Activated naive CD4-positive, alpha-beta T cell treated with anti-CD3 and anti-CD28 coated beads, Interleukin-2, amount 10 ng/mL, durations not matched to agents 7 days and 5 days (primary cell): ENCODE measurements around the gene EAF2.

Experiments
- CTCF ChIA-PET: fragments of 350-600 bp; sonication (Branson Sonifier 250); formaldehyde crosslinking; loops from one replicate; lab custom pipeline; 2021; ENCODE audit warnings: antibody characterized with exemption; lab: Charles Lee
- DNase-seq: peaks from one replicate; pipeline ENCODE4 v3.0.0-alpha.2; 2020
- H3K27ac Mint-ChIP-seq: one replicate; pipeline ENCODE4 v1.8.0; 2021; ENCODE audit warnings: mild to moderate bottlenecking, moderate library complexity, mixed read lengths
- H3K27me3 Mint-ChIP-seq: one replicate; pipeline ENCODE4 v1.8.0; 2021; ENCODE audit warnings: mild to moderate bottlenecking, mixed read lengths
- H3K36me3 Mint-ChIP-seq: one replicate; pipeline ENCODE4 v1.8.0; 2021; ENCODE audit warnings: mixed read lengths
- H3K4me1 Mint-ChIP-seq: one replicate; pipeline ENCODE4 v1.8.0; 2021; ENCODE audit warnings: mixed read lengths
- H3K4me3 Mint-ChIP-seq: one replicate; pipeline ENCODE4 v1.8.0; 2021; ENCODE audit warnings: mild to moderate bottlenecking, moderate library complexity, mixed read lengths
- H3K9me3 Mint-ChIP-seq: one replicate; pipeline ENCODE4 v1.8.0; 2021; ENCODE audit warnings: mixed read lengths

EAF2 gene

DNA sequence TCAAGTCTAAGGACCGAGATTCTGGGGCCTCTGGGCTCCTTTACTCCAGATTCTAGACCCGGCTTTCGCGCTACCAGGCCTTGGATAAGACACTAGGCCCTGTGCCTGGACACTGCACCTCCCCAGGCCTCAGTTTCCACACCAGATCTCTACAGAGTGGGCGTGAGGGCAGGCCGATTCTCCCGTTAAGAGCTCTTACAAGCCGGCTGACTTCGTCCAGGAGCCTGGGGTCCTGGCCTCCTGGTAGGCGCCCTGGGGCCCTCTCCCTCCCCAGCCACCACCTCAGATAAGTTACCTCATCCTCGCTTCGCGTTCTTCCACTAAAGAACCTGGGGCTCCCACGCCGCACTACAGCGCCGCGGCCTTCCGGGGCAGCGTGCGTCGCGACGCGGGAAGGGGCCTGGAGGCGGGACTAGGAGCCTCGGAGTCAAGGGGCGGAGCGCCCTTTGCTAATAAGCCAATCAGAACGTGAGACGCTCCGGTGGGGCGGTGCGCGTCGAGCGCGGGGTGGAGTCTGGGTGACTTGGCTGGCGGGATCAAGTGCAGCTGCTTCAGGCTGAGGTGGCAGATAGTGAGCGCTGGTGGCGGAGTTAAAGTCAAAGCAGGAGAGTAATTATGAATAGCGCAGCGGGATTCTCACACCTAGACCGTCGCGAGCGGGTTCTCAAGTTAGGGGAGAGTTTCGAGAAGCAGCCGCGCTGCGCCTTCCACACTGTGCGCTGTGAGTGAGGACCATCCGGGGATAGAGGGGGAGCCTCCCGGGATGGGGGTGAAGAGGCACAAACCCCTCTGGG lies at the start of gene EAF2, which contains the start of gene IQCB1:
Gene EAF2 (plus strand): TSS at position 539 of the 794 bp plus-strand sequence. CDS start 77 bp downstream, at position 616.
Gene IQCB1 (minus strand): TSS at position 390 of the 794 bp plus-strand sequence. CDS start 6,100 bp downstream, outside the sequence.
- CTCF ChIA-PET = interaction anchor here (0.9 kb wide), 1 partner anchor 266 kb away, joined by 4 read pairs; no protein-coding TSS in a partner anchor
- no peaks in the 10 kb centered on the region for H3K27me3 Mint-ChIP-seq
- H3K9me3 Mint-ChIP-seq = no peaks in the 10 kb centered on the region
- peaks cover 47% of the 10 kb centered on the region for H3K4me1 Mint-ChIP-seq
- DNase-seq = peak; percentile 96
- H3K4me3 Mint-ChIP-seq = peak within 1 kb of the TSS; percentile 91
- peaks cover 28% of the 10 kb centered on the region for H3K36me3 Mint-ChIP-seq
- peak within 1 kb of the TSS; percentile 93 for H3K27ac Mint-ChIP-seq

DNA sequence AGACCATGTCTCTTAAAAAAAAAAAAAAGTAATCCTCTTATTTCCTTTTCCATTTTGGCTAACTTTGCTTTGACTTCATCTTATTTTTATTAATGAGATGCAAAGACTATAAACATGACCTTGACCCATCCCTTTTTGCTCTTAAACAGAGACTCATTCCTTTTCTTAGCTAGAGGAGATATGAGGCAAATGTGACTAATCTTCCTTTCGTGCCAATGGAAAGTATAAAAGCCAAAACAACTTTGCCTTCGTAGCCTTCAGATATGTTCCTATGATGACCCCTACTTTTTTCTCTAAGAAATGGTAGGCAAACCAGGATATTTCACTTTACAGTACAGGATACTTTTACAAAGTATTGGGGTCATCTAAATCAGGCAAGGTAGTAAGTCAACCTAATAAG lies 48.5 kb upstream of the EAF2 start:
- Mint-ChIP-seq H3K9me3 (no peaks in the 10 kb centered on the region), H3K4me1 (no peaks in the 10 kb centered on the region), H3K27ac (no peak overlapping the region), H3K27me3 (no peaks in the 10 kb centered on the region), H3K4me3 (no peak overlapping the region), H3K36me3 (peaks cover 50% of the 10 kb centered on the region)
- CTCF ChIA-PET = interaction anchor here (0.6 kb wide), 1 partner anchor 95 kb away, joined by 3 read pairs; no protein-coding TSS in a partner anchor
- no peak for DNase-seq

DNA sequence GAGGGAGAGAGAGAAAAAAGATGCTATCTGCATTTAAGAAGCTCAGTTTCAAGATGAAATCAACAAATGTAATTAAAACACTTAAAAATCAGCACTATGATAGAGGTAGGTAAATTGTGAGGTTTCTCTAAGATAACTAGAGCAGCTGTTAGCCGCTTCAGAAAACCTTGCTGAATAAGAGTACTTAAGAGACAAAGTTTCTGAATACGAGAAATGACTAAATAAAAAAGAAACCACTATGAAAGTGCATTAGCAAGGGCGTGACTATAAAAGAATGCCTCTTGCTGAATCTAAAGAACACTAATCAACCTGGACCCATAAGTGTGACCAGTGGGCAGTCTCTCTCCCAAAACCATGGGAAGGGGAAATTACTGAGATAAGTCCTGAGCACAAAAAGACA lies 41.9 kb upstream of the EAF2 start:
- H3K27me3 Mint-ChIP-seq = no peaks in the 10 kb centered on the region
- no peak overlapping the region for H3K27ac Mint-ChIP-seq
- H3K9me3 Mint-ChIP-seq = no peaks in the 10 kb centered on the region
- H3K4me3 Mint-ChIP-seq = no peak overlapping the region
- no peak for DNase-seq
- no peaks in the 10 kb centered on the region for H3K4me1 Mint-ChIP-seq
- CTCF ChIA-PET = no interaction called here
- H3K36me3 Mint-ChIP-seq = peaks cover 47% of the 10 kb centered on the region

DNA sequence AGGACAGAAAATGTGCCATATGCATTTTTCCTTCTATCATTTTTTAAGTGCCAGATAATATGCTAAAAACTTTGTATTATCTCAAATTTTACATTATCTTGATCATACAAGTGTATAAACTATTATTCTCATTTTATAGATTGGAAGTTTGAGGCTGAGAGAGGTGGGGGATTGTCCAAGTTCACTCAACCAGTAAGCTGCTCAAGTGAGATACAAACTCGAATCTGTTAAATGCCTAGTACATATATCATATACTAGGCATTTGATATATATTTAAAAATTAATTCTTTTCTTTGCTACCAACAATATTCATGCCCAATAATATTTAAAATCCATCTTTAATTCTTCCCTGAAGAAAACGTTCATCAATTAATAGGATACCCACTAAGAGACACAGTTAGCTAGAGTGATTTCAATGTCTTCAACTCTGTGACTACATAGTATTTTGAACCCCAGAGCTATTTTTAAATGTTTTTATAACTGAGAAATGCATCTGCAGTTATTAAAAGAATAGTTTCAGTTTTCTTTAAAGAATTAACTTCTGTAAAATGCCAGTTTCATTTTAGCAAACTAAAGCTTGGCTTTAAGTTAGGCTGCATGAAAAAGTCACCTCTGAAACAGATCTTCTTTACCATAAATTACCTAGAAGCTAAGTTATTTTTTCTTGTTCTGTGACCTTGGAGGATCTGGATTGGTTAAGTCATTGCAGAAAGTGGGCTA lies 40.6 kb upstream of the EAF2 start:
- no peak overlapping the region for H3K27ac Mint-ChIP-seq
- no peak overlapping the region for H3K4me3 Mint-ChIP-seq
- DNase-seq = no peak
- CTCF ChIA-PET = no interaction called here
- H3K4me1 Mint-ChIP-seq = no peaks in the 10 kb centered on the region
- no peaks in the 10 kb centered on the region for H3K9me3 Mint-ChIP-seq
- H3K27me3 Mint-ChIP-seq = no peaks in the 10 kb centered on the region
- H3K36me3 Mint-ChIP-seq = peaks cover 34% of the 10 kb centered on the region

DNA sequence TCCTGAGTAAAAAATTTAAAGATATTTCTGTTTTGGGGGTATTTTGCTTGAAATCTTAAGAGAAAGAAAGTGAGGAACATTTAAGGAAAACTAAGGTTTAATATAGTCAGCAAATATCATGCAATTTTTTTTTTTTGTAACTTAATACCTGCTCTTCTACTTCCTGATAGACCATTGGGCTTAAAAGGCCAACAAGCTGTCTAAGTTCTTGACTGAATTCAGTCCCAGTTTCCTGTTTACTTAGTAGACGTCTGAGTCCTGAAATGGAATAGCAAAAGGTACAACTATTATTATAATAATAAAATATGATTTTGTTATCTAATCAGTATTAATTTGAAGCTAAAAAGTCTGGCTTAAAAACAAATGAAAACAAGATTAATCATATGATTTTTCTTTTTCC lies 38.0 kb upstream of the EAF2 start:
- Mint-ChIP-seq H3K27me3 (no peaks in the 10 kb centered on the region), H3K9me3 (no peaks in the 10 kb centered on the region), H3K27ac (no peak overlapping the region), H3K36me3 (peaks cover 30% of the 10 kb centered on the region), H3K4me3 (no peak overlapping the region), H3K4me1 (no peaks in the 10 kb centered on the region)
- CTCF ChIA-PET = no interaction called here
- no peak for DNase-seq

DNA sequence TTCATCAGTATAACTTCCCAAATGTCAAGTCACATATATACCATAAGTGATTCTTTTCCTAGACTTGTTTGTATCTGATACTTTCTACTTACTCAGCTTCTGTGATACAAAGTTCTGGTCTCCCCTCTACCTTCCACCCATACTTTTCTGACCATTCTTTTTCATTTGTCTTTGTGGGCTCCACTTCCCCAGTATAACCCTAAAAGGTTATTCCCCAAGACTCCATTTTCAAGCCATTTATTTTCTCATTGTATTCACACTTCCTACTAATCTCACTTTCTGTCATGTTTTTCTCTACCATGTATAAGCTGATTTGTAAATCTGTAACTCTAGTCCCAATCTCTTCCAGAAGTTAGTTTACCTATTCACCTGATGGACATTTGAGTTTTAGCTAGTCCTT lies 34.1 kb upstream of the EAF2 start:
- H3K36me3 Mint-ChIP-seq = peaks cover 31% of the 10 kb centered on the region

DNA sequence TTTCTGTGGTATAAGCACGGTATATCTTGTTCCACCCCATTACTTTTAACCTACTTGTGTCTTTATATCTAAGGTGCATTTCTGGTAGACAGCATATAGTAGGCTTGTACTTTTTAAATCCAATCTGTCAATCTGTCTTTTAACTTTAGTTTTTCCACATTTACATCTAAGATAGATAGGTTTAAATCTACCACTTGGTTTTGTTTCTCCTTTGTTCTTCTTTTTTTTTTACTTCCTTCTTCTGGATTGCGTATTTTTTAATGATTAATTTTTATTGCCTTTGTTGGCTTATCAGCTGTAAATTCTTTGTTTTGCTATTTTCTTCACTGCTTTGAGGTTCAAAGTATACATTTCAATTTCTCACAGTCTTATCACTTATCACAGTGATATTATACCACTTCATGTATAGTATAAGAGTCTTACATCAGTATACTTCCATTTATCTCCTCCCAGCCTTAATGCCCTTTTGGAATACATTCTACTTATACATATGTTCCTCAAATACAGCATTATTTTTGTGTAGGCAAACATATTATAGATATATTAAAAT lies 31.2 kb upstream of the EAF2 start:
- no peaks in the 10 kb centered on the region for H3K9me3 Mint-ChIP-seq
- no peaks in the 10 kb centered on the region for H3K4me1 Mint-ChIP-seq
- H3K27ac Mint-ChIP-seq = no peak overlapping the region
- H3K27me3 Mint-ChIP-seq = no peaks in the 10 kb centered on the region
- peaks cover 35% of the 10 kb centered on the region for H3K36me3 Mint-ChIP-seq
- no peak for DNase-seq
- CTCF ChIA-PET = no interaction called here
- no peak overlapping the region for H3K4me3 Mint-ChIP-seq

More for the DNA sequence above, 34.1 kb upstream of the EAF2 start:
- Mint-ChIP-seq H3K4me1 (no peaks in the 10 kb centered on the region), H3K9me3 (no peaks in the 10 kb centered on the region), H3K4me3 (no peak overlapping the region), H3K27ac (no peak overlapping the region), H3K27me3 (no peaks in the 10 kb centered on the region)
- DNase-seq = no peak
- CTCF ChIA-PET = no interaction called here

DNA sequence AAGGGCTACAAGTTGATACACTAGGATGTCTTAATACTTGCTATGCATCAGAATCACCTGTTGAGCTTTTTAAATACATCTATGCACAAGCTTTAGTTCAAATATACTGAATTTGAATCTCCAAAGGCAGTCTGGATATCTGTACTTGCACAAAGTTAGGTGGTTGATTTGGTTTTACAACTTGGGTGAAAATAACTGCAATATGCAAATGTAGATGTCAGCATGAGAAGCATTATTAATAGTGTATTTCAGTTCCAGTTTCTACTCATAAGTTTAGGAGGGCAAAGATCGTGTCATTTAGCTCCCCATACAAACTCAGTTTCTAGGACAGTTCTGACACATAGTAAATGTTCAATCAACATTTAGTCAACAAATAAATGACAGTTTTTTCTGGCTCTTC lies 25.8 kb upstream of the EAF2 start:
- H3K27ac Mint-ChIP-seq = no peak overlapping the region
- H3K36me3 Mint-ChIP-seq = peaks cover 51% of the 10 kb centered on the region
- no peak for DNase-seq
- H3K27me3 Mint-ChIP-seq = no peaks in the 10 kb centered on the region
- no peak overlapping the region for H3K4me3 Mint-ChIP-seq
- no peaks in the 10 kb centered on the region for H3K9me3 Mint-ChIP-seq
- CTCF ChIA-PET = interaction anchor here (0.7 kb wide), 1 partner anchor 37 kb away, joined by 3 read pairs; no protein-coding TSS in a partner anchor
- peaks cover 2% of the 10 kb centered on the region for H3K4me1 Mint-ChIP-seq

DNA sequence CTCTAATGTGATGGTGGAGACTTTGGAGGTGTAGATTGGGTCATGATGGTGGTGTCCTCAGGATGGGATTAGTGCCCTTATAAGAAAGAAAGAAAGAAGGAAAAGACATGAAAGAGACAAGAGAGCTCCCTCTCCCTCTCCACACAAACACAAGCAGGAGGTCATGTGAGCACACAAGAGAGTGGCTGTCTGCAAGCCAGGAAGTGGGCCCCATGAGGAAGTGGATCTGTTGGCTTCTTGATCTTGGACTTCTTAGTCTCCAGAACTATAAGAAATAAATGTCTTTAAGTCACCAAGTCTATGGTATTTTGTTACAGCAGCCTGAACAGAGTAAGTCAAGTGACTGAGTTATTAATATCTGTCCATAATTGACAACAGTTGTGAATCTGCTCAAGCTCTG lies 17.3 kb upstream of the EAF2 start:
- peaks cover 23% of the 10 kb centered on the region for H3K4me1 Mint-ChIP-seq
- H3K9me3 Mint-ChIP-seq = peaks cover 18% of the 10 kb centered on the region
- CTCF ChIA-PET = no interaction called here
- no peaks in the 10 kb centered on the region for H3K27me3 Mint-ChIP-seq
- DNase-seq = peak; percentile 28
- H3K4me3 Mint-ChIP-seq = no peak overlapping the region
- peaks cover 77% of the 10 kb centered on the region for H3K36me3 Mint-ChIP-seq
- peak overlapping the region; percentile 61 for H3K27ac Mint-ChIP-seq

DNA sequence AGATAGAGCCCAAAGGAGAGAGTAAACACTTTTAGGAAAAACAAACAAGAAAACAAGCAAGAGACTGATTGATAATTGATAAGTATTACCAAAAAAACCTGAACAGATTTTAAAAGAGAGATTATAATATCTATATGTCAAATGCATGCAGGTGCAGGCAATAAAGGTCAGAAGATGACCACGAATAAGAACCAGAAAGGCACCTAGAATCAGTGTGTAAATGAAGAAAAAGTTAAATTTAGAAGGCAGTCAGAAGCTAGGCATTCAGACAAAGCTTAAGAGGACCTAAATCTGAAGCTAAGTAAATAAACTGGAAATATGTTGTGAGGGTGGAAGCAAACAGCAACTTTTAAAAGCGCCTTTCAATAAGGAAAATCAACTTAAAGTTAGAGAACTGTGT lies 16.4 kb upstream of the EAF2 start:
- Mint-ChIP-seq H3K36me3 (peaks cover 80% of the 10 kb centered on the region), H3K4me1 (peaks cover 23% of the 10 kb centered on the region), H3K4me3 (no peak overlapping the region), H3K27ac (no peak overlapping the region), H3K9me3 (peaks cover 24% of the 10 kb centered on the region), H3K27me3 (no peaks in the 10 kb centered on the region)
- CTCF ChIA-PET = no interaction called here
- no peak for DNase-seq

DNA sequence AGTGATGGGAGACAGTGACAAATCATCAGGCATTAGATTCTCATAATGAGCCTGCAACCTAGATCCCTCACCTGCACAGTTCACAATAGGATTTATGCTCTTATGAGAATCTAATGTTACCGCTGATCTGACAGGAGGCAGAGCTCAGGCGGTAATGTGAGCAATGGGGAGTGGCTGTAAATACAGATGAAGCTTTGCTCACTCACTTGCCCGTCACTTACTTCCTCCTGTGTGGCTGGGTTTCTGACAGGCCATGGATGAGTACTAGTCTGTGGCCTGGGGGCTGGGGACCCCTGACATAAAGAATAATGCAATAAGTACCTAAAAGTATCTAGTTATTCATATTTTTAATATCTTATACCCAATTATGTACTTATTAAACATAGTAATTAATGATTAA lies 15.8 kb upstream of the EAF2 start:
- no peak for DNase-seq
- peaks cover 24% of the 10 kb centered on the region for H3K9me3 Mint-ChIP-seq
- no peak overlapping the region for H3K27ac Mint-ChIP-seq
- peaks cover 21% of the 10 kb centered on the region for H3K4me1 Mint-ChIP-seq
- H3K4me3 Mint-ChIP-seq = no peak overlapping the region
- peaks cover 80% of the 10 kb centered on the region for H3K36me3 Mint-ChIP-seq
- CTCF ChIA-PET = no interaction called here
- no peaks in the 10 kb centered on the region for H3K27me3 Mint-ChIP-seq

DNA sequence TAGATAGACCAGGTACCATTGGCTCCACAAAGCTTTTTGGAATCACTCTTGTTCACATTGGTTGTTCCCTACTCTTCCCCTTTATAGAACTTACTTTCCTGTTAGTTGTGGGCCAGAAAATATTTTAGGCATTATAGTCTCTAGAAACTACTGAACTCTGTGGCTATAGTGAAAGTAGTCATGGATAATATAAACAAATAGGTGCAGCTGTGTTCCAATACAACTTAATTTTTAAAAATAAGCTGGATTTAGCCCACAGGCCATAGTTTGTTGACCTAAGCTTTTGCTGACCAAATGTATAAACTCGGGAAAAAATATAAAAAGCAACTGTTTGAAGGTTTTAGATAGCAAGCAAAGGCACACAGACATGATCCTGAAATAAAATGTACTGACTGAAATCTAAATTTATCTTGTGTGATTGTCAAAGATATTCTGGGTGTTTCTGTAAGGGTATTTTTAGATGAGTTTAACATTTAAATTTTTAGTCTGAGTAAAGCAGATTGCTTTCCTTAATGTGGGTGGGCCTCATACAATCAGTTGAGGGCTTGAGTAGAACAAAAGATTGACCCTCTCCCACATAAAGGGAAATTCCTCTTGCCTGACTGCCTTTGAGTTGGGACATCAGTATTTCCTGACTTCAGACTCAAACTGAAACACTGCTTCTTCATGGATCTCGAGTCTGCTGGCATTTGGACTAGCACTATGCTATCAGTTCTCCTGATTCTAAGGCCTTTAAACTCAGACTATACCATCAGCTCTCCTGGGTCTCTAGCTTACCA lies 13.4 kb upstream of the EAF2 start:
- Mint-ChIP-seq H3K9me3 (peaks cover 22% of the 10 kb centered on the region), H3K36me3 (peaks cover 78% of the 10 kb centered on the region), H3K4me3 (no peak overlapping the region), H3K27me3 (no peaks in the 10 kb centered on the region), H3K27ac (peak overlapping the region; percentile 3), H3K4me1 (peaks cover 21% of the 10 kb centered on the region)
- no peak for DNase-seq
- CTCF ChIA-PET = interaction anchor here (0.6 to 0.7 kb wide), 2 partner anchors 10 to 438 kb away, joined by 3 to 4 read pairs; no protein-coding TSS in a partner anchor

DNA sequence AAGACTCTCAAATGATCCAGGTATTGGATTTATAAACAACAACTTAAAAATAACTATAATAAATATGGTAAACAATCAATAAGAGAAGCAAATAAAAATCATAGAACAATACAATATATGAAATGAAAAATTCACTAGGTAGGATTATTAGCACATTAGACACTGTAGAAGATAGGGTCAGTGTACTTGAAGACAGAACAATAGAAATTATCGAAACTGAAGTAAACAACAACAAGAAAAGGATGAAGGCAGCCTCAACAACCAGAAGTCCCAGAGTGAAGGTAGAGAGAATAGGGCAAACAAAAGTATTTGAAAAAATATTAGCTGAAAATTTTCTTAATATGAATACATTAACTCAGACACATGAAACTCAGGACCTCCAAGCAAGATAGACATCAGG lies 12.0 kb upstream of the EAF2 start:
- Mint-ChIP-seq H3K9me3 (peaks cover 16% of the 10 kb centered on the region), H3K4me1 (peaks cover 12% of the 10 kb centered on the region), H3K4me3 (no peak overlapping the region), H3K27me3 (no peaks in the 10 kb centered on the region), H3K27ac (no peak overlapping the region), H3K36me3 (peaks cover 78% of the 10 kb centered on the region)
- DNase-seq = no peak
- CTCF ChIA-PET = no interaction called here
